Testis (tissue), 2 donors: ENCODE measurements around the gene ME1.

Experiments used
- POLR2A ChIP-seq: fragments of 450-650 bp; IDR thresholded peaks from one replicate; pipeline ENCODE4 v1.6.1; 2017; ENCODE audit warnings: antibody characterized with exemption, mild to moderate bottlenecking, moderate library complexity
- TF ChIP-seq, protein P1 (sequence below), 3 experiments: fragments of 450-650 bp in 2 of 3; fragments of 200-600 bp in 1 of 3; sonication (generic) in 1 of 3; IDR thresholded peaks; one replicate each; pipeline ENCODE4 v1.5.1; 2016 to 2019; ENCODE audit warnings: antibody characterized with exemption in 3 of 3, mild to moderate bottlenecking in 2 of 3, moderate library complexity in 1 of 3

- TF ChIP-seq, protein P1, sequence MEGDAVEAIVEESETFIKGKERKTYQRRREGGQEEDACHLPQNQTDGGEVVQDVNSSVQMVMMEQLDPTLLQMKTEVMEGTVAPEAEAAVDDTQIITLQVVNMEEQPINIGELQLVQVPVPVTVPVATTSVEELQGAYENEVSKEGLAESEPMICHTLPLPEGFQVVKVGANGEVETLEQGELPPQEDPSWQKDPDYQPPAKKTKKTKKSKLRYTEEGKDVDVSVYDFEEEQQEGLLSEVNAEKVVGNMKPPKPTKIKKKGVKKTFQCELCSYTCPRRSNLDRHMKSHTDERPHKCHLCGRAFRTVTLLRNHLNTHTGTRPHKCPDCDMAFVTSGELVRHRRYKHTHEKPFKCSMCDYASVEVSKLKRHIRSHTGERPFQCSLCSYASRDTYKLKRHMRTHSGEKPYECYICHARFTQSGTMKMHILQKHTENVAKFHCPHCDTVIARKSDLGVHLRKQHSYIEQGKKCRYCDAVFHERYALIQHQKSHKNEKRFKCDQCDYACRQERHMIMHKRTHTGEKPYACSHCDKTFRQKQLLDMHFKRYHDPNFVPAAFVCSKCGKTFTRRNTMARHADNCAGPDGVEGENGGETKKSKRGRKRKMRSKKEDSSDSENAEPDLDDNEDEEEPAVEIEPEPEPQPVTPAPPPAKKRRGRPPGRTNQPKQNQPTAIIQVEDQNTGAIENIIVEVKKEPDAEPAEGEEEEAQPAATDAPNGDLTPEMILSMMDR (IDR thresholded peaks at IDR 0.05), result no peak
- TF ChIP-seq POLR2A, result no peak
Observed at GRCh38 chr6:83307849-83308248, 123.0 kb downstream of the ME1 start.
